Activated naive CD4-positive, alpha-beta T cell treated with anti-CD3 and anti-CD28 coated beads, Interleukin-2, amount 10 ng/mL, durations not matched to agents 7 days and 5 days (primary cell): ENCODE results near the gene CCDC78.

Source experiments
- CTCF ChIA-PET: fragments of 350-600 bp; sonication (Branson Sonifier 250); formaldehyde crosslinking; loops from one replicate; lab custom pipeline; 2021; ENCODE audit warnings: antibody characterized with exemption; lab: Charles Lee
- DNase-seq: peaks from one replicate; pipeline ENCODE4 v3.0.0-alpha.2; 2020
- H3K27ac Mint-ChIP-seq: one replicate; pipeline ENCODE4 v1.8.0; 2021; ENCODE audit warnings: mild to moderate bottlenecking, moderate library complexity, mixed read lengths
- H3K27me3 Mint-ChIP-seq: one replicate; pipeline ENCODE4 v1.8.0; 2021; ENCODE audit warnings: mild to moderate bottlenecking, mixed read lengths
- H3K36me3 Mint-ChIP-seq: one replicate; pipeline ENCODE4 v1.8.0; 2021; ENCODE audit warnings: mixed read lengths
- H3K4me1 Mint-ChIP-seq: one replicate; pipeline ENCODE4 v1.8.0; 2021; ENCODE audit warnings: mixed read lengths
- H3K4me3 Mint-ChIP-seq: one replicate; pipeline ENCODE4 v1.8.0; 2021; ENCODE audit warnings: mild to moderate bottlenecking, moderate library complexity, mixed read lengths
- H3K9me3 Mint-ChIP-seq: one replicate; pipeline ENCODE4 v1.8.0; 2021; ENCODE audit warnings: mixed read lengths

CCDC78 gene

DNA sequence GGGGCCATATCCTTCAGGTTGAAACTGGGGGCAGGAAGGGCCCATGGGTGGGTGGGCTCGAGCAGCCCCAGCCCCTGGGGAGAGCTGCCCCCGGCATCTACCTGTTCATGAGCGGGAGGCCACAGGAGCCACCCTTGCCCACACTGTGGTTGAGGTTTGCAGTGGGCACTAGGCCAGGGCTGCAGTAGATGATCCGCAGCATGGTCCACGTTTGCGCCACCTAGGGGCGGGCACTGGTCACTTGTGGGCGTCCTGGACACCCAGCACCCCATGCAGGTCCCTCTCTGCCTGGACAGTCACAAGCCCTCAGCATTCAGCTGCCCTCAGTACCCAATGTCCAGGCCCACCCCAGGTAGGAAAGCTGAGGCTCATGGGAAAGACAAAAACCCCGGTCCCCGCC, 40.3 kb downstream of the CCDC78 start:
- Mint-ChIP-seq H3K4me3 (peak overlapping the region; percentile 21), H3K4me1 (peaks cover 45% of the 10 kb centered on the region), H3K36me3 (peaks cover 21% of the 10 kb centered on the region), H3K9me3 (no peaks in the 10 kb centered on the region), H3K27ac (peak overlapping the region; percentile 28), H3K27me3 (no peaks in the 10 kb centered on the region)
- CTCF ChIA-PET, result no interaction called here
- DNase-seq, result no peak

DNA sequence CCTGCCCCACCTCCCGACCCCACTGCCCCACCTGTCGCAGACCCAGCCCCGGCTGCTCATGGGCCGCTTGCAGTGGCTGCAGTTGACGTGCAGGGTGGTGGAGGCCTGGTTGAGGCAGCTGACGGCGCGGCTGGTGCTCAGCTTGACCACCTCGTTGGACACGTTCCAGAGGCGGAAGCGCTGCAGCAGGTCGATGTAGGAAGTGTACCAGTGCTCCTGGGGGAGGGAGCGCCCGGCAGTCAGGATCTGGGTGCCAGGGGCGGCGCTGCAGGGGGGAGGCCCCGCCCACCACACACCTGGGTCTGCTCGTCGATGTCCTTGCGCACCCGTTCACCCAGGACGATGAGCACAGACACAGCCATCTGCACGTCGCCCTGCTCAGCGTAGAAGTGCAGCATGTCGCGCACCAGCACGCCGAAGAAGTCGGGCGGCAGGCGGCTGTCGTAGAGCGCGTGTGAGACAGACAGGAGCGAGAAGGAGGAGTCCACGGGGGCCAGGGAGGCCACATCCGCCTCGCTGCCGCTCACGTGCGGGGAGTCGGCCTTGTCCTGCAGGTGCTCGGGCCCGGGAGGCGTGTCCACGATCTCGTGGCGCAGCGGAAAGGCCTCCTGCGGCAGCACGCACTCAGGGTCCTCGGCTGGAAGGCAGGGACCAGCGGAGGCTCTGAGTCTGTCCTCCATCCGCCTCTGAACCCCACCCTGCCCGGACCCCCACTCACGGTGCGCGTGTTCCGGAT, 41.1 kb downstream of the CCDC78 start:
- Mint-ChIP-seq H3K27ac (peak overlapping the region; percentile 33), H3K27me3 (no peaks in the 10 kb centered on the region), H3K4me1 (peaks cover 40% of the 10 kb centered on the region), H3K36me3 (peaks cover 22% of the 10 kb centered on the region), H3K9me3 (no peaks in the 10 kb centered on the region), H3K4me3 (no peak overlapping the region)
- DNase-seq, result no peak
- CTCF ChIA-PET, result no interaction called here

DNA sequence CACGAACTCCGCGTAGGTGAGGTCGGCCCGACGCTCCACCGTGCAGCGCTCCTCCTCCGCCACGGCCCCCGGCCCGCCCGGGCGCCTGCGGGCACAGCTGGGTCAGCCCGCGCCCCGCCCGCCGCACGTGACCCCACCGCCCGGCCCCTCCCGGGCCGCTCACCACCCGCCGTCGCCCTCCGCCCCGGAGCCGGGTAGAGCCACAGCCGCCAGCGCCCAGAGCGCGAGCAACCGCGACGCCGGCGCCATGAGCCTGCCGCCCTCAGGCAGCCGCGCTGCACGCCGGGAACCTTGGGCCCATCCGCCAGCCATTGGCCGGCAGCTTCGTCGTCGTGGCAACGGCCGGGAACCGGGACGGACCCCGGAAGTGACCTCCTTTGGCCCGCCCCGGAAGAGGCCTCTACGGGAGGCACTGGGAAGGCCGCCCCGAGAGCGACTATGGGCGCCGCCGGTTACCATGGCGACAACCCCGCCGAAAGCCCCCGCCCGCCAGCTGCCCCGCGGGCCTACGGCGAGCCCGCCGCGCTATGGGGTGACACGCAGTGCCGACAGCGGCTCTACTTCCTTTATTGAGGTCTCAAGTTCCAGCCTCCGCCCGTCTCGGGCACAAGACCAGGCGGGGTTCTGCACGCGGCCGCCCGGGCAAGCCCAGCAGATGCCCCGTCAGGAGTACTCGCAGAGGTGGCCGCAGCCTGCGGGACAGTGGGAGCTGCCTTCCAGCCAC, 42.0 kb downstream of the CCDC78 start, which contains the start of gene JMJD8:
TSS of gene JMJD8 (minus strand) at position 264 of the 724 bp plus-strand sequence. CDS start at position 249, 15 bp downstream.
- CTCF ChIA-PET, result no interaction called here
- Mint-ChIP-seq H3K4me1 (peaks cover 38% of the 10 kb centered on the region), H3K9me3 (no peaks in the 10 kb centered on the region), H3K27ac (peak within 1 kb of the TSS; percentile 68), H3K4me3 (peak within 1 kb of the TSS; percentile 74), H3K27me3 (no peaks in the 10 kb centered on the region), H3K36me3 (peaks cover 22% of the 10 kb centered on the region)
- DNase-seq, result peak; percentile 98

DNA sequence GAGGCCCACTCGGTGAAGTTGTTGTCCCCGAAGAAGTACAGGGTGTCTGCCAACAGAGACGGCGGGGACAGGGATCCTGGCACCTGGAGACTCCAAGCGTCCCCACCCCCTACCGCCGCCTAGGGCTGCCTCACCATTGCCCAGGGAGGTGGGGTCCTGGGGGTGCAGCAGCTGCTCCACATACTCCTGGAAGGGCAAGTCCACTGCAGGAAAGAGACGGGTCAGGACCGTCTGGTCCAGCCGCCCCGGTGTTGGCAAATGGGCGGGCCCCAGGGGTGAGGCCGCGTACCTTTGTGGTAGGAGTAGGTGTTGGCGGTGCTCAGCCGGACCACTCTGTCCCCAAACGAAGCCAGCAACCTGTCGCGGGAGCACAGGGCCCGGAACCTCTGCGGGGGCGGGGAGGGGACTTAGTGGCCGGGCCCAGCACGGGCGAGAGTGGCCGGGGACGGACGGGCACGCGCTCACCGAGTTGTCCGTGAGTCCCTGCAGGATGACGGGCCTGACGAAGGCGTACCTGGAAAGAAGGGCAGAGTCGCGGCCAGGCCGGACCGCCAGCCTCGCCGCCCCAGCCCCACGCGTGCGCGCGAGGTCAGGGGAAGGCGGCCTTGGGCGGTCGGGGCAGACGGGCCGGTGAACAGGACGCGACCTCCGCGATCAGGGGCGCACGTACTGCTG, 42.7 kb downstream of the CCDC78 start:
- Mint-ChIP-seq H3K27ac (peak overlapping the region; percentile 67), H3K9me3 (no peaks in the 10 kb centered on the region), H3K27me3 (peaks cover 4% of the 10 kb centered on the region), H3K4me1 (peaks cover 36% of the 10 kb centered on the region), H3K4me3 (peak overlapping the region; percentile 74), H3K36me3 (peaks cover 22% of the 10 kb centered on the region)
- no peak for DNase-seq
- CTCF ChIA-PET, result no interaction called here

DNA sequence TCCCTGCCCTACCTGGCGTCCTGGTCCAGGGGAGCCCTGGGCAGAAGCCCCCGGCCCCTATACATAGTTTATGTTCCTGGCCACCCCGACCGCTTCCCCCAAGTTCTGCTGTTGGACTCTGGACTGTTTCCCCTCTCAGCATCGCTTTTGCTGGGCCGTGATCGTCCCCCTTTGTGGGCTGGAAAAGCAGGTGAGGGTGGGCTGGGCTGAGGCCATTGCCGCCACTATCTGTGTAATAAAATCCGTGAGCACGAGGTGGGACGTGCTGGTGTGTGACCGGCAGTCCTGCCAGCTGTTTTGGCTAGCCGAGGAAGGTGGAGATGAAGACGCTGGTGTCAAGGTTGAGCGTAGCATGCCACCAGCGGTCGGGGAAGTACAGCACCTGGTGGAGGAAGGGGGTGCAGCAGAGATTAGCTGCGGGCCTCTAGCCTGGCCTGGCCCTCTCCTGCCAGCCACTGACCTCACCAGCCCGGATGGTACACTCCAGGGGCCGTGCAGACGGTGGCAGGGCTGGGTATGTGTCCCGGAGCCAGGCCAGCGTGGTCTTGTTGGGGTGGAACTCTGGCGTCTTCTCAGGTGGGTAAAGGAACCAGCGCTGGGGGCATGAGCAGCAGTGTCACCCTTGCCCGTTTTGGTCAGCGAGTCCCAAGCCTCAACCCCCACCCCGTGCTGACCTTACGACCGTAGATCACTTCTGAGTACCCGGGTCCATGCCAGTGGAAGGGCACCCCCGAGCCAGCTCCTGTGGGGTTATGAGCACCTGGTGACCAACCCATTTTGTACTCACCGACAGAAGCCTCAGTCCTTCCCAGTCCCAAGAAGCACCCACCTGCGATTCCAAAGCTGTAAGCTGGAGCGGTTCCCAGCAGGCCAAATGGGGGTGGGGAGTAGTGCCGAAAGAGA, 43.5 kb downstream of the CCDC78 start:
- no peak for DNase-seq
- peaks cover 4% of the 10 kb centered on the region for H3K27me3 Mint-ChIP-seq
- CTCF ChIA-PET, result no interaction called here
- H3K4me3 Mint-ChIP-seq, result peak overlapping the region; percentile 74
- peaks cover 36% of the 10 kb centered on the region for H3K4me1 Mint-ChIP-seq
- H3K27ac Mint-ChIP-seq, result peak overlapping the region; percentile 67
- no peaks in the 10 kb centered on the region for H3K9me3 Mint-ChIP-seq
- peaks cover 22% of the 10 kb centered on the region for H3K36me3 Mint-ChIP-seq

DNA sequence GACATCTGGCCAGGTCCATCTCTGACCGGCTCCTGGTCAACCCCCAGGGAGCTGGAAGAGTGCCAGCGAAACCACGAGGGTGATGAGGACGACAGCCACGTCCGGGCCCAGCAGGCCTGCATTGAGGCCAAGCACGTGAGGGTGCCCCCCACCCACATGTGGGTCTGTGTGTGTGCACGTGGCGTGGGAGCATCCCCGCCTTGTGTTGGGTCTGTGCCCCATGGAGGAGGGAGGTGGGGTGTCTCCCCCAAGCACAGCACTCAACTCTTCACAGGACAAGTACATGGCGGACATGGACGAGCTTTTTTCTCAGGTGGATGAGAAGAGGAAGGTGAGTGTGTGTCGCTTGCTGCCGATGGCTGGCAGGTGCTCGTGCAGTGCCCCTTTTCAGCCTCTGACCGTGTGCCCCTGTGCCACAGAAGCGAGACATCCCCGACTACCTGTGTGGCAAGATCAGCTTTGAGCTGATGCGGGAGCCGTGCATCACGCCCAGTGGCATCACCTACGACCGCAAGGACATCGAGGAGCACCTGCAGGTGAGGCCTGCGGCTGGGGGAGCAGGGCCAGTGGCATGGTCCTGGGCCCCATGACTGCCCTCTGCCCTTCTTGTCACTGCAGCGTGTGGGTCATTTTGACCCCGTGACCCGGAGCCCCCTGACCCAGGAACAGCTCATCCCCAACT, 44.4 kb downstream of the CCDC78 start:
- CTCF ChIA-PET, result interaction anchor here (1.7 kb wide), 1 partner anchor 14 kb away, joined by 6 read pairs; the partner anchor contains the start of gene RHOT2
- Mint-ChIP-seq H3K27ac (no peak overlapping the region), H3K4me1 (peaks cover 38% of the 10 kb centered on the region), H3K4me3 (peak overlapping the region; percentile 81), H3K9me3 (no peaks in the 10 kb centered on the region), H3K36me3 (peaks cover 21% of the 10 kb centered on the region), H3K27me3 (peaks cover 10% of the 10 kb centered on the region)
- DNase-seq, result no peak

DNA sequence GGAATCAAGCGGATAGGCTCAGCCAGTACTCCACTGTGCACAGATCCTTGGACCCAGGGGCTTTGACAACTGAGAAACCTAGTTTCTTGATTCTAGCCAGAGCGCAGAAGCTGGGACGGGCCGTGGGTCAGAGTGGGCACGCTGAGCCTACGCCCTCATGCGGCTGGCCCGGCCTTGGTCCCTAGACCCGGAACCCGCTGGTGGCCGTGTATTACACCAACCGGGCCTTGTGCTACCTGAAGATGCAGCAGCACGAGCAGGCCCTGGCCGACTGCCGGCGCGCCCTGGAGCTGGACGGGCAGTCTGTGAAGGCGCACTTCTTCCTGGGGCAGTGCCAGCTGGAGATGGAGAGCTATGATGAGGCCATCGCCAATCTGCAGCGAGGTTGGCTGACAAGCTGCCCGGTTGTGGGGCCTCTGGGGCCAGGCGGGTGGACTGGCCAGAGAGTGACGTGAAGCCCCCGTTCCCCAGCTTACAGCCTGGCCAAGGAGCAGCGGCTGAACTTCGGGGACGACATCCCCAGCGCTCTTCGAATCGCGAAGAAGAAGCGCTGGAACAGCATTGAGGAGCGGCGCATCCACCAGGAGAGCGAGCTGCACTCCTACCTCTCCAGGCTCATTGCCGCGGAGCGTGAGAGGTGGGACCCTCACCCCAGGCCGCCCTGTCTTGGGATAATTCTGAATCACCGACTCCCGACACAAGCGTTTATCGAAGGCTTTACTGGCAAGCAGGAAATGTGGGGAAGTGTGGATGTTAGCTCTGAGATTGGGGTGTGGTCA, 45.1 kb downstream of the CCDC78 start:
- Mint-ChIP-seq H3K27ac (peak overlapping the region; percentile 68), H3K4me1 (peaks cover 42% of the 10 kb centered on the region), H3K9me3 (no peaks in the 10 kb centered on the region), H3K4me3 (peak overlapping the region; percentile 81), H3K36me3 (peaks cover 17% of the 10 kb centered on the region), H3K27me3 (peaks cover 17% of the 10 kb centered on the region)
- CTCF ChIA-PET, result interaction anchor here (1.7 kb wide), 1 partner anchor 13 kb away, joined by 6 read pairs; the partner anchor contains the start of gene RHOT2
- no peak for DNase-seq

DNA sequence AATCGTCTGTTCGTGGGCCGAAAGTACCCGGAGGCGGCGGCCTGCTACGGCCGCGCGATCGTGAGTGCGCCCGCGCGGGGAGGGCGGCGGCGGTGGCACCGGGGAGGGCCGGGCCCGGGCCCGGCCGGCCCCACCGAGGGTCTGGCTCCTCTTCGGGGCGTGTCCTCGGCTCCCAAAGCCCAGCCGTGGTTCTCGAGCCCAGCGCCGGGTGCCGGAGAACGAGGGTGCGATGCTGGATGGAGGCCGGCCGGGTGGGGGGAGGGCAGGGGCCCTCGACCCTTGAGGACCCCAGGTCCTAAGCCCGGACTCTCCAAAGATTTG, 45.7 kb downstream of the CCDC78 start:
- CTCF ChIA-PET, result interaction anchor here (0.9 to 1.7 kb wide), 2 partner anchors 13 to 33 kb away, joined by 3 to 6 read pairs; partner anchors contain the start of gene RHOT2
- H3K27me3 Mint-ChIP-seq, result peaks cover 23% of the 10 kb centered on the region
- DNase-seq, result no peak
- H3K36me3 Mint-ChIP-seq, result peaks cover 16% of the 10 kb centered on the region
- H3K4me3 Mint-ChIP-seq, result peak overlapping the region; percentile 81
- no peaks in the 10 kb centered on the region for H3K9me3 Mint-ChIP-seq
- peaks cover 38% of the 10 kb centered on the region for H3K4me1 Mint-ChIP-seq
- peak overlapping the region; percentile 68 for H3K27ac Mint-ChIP-seq

DNA sequence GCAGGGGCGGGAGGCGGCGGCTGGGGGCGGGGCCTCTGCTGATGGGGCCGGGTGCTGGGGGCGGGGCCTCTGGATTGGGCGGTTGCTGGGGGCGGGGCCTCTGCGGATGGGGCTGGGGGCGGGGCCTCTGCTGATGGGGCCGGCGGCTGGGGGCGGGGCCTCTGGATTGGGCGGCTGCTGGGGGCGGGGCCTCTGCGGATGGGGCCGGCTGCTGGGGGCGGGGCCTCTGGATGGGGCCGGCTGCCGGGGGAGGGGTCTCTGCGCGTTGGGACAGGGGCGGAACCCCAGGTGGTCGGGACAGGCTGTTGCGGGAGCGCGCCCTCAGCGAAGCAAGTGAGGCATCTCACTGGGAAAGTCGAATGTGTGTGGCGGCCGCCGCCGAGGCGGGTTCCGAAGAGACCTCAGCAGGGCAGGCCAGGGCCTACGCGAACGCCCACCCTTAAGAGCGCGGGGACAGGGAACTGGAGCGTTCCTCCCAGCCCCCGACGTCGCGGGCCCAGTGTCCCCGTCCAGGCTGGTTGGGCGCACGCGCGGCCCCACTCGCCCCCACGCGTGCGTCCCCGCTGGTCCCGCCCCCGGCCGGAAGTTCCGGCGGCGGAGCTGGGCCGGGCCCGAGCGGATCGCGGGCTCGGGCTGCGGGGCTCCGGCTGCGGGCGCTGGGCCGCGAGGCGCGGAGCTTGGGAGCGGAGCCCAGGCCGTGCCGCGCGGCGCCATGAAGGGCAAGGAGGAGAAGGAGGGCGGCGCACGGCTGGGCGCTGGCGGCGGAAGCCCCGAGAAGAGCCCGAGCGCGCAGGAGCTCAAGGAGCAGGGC, 46.2 kb downstream of the CCDC78 start, which contains the start of gene STUB1:
TSS of gene STUB1 (plus strand) at position 597 of the 811 bp plus-strand sequence. CDS start at position 713, 116 bp downstream.
- Mint-ChIP-seq H3K4me3 (peak within 1 kb of the TSS; percentile 81), H3K9me3 (no peaks in the 10 kb centered on the region), H3K4me1 (peaks cover 38% of the 10 kb centered on the region), H3K27me3 (peaks cover 29% of the 10 kb centered on the region), H3K36me3 (peaks cover 15% of the 10 kb centered on the region), H3K27ac (peak within 1 kb of the TSS; percentile 88)
- CTCF ChIA-PET, result interaction anchor here (0.9 to 1.7 kb wide), 2 partner anchors 12 to 32 kb away, joined by 3 to 6 read pairs; partner anchors contain the start of gene RHOT2
- peak; percentile 95 for DNase-seq

DNA sequence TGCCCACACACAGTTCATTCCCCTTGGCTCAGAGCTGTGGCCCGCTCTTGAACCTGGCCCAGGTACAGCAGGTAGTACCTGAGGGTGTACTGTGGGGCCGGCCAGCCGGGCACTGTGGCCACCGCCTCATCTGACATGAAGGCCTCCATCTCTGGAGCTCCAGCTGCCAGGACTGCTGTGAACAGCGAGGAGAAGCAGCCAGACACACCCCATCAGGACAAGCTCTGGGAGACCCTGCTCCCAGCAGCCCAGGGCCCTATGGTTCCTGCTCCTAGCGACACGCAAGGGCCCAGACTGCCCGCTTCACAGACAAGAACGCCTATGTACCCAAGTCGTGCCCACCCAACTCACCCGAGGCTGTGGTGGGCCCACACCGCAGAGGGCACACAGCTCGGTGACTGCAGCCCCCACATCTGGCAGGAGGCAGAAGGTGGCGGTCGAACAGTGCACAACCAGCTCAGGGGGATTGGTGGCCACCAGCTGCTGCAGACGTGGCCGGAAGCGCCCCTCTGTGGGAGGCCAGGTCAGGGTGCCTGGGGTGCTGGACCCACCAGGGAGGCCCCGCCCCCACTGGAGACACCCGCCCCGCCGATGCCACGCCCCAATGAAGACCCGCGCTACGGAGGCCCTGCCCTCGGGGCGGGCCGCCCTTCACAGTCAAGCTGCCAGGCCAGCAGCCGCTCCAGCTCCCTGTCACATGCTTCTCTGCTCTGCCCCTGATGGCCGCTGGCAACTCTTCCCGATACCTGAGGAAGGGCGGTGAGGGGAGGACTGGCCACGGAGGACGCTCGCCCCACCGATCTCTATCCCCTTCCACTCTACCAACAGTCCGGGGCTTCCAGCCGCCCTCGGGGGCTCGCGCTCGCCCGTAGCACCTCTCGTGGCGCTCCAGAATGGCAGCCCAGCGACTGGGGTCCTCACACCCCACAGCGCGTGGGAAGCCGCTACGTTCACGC, 47.1 kb downstream of the CCDC78 start:
- CTCF ChIA-PET, result no interaction called here

More for the DNA sequence above, 47.1 kb downstream of the CCDC78 start:
- Mint-ChIP-seq H3K4me3 (peak overlapping the region; percentile 71), H3K36me3 (peaks cover 15% of the 10 kb centered on the region), H3K9me3 (no peaks in the 10 kb centered on the region), H3K4me1 (peaks cover 35% of the 10 kb centered on the region), H3K27ac (peak overlapping the region; percentile 42), H3K27me3 (peaks cover 33% of the 10 kb centered on the region)
- DNase-seq, result peak; percentile 70
